HG03045 (cell line): ENCODE measurements around the gene CYP8B1.

Experiments used
- ATAC-seq: cut with Tn5 transposase; IDR thresholded peaks from one replicate; pipeline ENCODE4 v1.9.1; 2021; ENCODE audit warnings: mild to moderate bottlenecking, moderate library complexity; ENCODE audit not compliant: unreplicated experiment

The CYP8B1 gene

DNA sequence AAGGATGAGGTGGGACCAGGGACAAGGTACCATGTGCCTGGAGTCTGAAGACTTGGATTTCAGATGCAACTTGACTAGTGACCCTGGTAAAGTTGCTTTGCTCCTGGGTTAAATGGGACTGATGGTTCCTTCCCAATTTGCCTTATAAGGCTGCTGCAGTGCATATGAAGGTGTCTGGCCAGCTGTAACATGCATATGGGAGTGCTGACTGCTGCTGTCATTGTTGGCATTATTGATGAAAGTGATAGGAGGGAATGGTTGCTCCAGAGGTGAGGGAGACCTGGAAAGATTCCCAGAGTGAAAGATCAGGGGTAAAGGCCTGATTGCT lies 20.5 kb downstream of the CYP8B1 start:
- ATAC-seq, result no peak

DNA sequence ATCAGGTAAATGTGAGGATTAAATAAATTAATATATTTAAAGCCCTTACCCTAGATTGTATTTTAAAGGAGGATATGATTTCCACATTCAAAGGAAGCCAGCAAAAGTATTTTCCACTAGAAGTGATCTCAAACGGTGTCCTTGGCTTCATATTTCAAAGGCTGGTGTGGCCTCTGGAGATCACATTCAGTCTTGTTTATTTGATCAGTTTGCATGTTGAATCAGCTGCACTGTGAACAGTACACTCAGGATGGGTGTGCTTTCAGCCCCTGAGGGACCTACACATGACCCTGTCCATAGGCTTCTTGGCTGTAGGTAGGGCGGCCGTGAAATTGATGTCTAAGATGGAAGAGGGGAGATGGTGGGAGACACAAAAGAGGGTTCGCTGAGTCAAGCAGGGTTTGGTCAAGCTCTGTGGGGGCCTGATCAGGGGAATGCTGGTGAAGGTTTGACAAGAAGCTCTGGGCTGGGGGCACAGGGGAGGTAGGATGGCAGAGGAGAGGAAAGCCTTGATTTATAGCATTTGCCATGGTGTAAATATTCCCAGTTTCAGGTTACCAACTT lies 21.9 kb downstream of the CYP8B1 start:
- no peak for ATAC-seq

DNA sequence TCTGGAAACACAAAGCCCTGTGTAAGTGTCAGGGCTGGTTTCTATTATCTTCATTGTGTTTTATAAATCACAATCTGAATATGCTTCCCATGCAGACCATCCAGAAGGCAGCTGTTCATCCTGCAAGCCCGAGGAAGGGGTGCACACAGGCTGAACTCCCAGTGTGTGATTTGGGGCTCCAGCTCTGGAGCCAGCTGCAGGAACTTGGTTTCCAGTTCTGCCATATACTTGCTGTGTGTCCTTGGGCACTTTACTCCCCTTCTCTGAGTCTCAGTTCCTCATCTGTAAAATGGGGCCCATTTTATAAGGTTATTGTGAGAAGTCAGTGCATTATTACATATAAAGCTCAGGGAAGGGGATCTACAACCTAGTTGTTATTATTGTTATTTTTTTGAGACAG lies 22.6 kb downstream of the CYP8B1 start:
- ATAC-seq, result no peak

DNA sequence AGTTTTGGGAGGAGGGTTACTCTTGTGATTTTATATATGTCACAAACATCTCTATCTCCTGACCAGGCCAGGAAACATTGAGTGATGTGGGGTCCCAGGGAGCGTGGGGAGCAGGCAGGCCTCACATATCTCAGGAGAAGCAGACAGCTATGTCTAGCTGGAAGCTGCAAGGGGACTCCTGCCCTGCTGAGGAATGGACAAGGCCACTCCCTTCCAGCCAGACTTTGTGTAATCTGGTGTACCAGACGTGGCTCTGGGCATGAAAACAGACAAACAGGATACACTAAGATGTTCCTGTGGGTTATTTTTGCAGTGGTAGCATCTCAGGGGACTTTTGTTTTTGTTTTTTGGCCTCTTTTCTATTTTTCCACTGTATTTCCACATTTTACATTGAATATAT lies 23.2 kb downstream of the CYP8B1 start:
- ATAC-seq, result no peak

DNA sequence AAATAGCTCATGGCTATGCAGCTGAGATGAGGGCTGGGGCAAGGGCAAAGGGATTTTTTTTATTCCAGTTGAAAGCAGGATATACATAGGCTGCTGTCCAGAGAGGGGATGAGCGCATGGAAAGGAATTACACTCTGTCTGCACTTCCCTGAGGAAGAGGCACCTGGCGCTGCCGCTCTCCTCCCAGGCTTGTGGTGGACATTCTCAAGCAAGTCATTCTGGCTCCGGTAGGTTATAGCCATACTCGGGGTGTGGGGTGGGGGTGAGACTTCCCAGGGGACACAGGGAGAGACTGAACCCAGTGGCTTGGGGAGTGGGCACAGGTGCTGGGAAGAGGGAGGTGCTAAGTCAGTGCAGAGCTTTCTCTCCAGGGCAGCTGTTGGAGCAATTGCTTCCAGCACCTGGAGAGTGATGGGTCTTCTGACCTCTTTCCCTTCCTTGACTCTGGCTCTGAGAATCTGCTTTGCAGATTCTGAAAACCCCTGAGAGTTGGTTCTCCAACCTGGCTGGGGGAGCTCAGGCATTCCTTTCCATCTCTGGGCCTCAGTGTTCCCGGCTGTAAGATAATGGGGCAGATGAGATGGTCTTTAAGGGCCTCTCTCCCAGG lies 24.3 kb downstream of the CYP8B1 start:
- no peak for ATAC-seq

DNA sequence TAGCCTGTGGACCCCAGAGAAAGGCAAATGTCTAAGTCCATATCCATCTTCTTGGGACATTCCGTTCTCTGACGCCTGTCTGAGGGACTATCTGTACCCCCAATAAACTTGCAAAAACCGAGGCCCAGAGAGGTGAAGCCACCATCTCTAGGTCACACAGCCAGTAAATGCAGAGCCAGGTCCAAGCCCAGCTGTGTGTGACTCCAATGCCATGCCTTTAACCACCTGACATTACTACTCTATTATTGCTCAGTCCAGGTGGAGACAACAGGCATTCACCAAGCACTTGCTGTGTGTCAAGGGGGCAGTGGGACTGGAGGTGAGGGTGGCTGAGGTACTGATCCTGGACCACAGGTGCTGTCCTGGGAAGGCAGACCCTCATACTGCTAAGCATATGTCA lies 25.4 kb downstream of the CYP8B1 start:
- no peak for ATAC-seq

DNA sequence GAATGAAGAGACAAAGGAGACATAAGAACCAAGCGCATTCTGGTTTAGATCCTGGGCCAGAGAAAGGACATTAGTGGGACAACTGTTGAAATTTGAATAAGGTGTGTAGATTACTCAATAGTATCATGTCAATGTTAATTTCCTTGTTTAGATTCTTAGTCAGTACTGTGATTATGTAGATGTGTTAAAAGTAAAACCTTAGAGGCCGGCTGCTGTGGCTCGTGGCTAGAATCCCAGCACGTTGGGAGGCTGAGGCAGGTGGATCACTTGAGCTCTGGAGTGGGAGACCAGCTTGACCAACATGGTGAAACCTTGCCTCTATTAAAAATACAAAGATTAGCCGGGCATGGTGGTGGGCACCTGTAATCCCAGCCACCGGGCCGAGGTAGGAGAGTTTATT lies 26.7 kb downstream of the CYP8B1 start:
- no peak for ATAC-seq

DNA sequence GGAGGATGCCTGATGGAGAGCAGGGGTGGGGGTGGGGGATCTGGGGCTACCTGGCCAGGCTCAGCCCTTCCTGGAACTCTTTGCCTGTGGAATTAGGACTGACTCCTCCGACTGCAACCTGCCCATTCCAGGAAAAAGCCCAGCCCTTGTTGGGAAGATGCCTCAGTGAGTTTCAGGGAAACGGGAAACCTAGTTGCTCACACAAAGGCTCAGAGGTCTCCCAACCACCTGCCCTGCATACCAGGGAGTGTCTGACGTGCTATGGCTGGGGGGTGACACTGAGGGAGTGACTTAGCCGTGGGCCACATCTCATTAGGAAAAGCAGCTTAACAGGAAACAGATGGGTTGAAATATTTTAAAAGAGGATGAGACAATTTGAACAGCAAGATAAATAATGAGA lies 27.9 kb downstream of the CYP8B1 start:
- no peak for ATAC-seq

DNA sequence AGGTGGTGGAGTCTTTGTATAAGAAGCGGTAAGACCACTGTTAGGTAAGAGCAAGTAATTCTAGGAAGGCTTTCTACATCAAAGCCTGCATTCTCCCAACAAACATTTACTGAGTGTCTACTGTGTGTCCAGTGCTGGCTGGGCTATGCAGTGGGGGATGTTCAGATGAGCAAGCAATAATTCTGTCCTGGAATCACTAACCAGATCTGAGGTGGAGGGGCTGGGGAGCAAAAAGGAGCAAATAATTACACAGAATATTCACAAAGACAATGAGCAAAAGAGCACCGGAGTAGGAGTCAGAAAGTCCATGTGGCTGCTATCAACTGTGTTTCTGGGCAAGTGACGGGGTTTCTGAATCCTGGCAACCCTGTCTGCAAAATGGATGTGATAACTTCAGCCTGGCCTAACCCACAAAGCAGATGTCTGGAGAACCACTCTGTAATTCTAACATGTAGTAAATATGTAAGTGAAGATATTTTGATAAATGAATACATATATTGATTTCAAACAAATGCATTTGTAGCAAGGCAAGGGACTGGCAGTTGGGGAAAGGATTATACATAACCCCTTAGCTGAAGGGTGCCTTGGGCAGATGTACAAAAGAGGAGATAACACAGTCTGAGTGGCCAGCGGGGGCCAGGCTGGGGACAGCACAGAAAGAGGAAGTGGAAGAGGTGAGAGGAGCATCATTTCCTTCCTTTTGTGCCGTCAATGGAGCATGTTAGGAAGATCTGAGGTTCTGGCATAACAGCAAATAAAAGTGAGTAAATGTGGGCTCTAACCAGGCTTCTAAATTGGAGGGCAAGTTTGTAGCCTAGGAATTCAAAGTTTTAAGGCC lies 28.8 kb downstream of the CYP8B1 start:
- no peak for ATAC-seq

DNA sequence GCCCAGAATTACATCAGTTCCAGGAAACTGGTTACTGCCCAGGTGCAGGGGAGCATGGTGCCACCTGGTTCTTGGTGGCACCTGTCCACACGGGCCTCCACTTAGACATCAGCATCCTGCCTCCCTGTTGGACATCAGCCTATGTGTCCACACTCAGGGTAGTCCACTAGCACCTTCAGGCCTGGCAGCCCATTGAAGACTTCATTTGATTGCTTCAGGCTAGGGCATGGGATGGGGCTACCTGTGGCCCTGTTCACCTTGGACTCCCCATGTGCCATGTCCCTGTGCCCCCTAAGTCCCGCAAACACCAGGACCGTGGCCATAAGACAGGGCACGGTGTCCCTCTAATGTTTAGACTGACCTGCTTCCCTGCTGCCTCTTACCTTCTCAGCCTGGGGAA lies 30.9 kb downstream of the CYP8B1 start:
- no peak for ATAC-seq

DNA sequence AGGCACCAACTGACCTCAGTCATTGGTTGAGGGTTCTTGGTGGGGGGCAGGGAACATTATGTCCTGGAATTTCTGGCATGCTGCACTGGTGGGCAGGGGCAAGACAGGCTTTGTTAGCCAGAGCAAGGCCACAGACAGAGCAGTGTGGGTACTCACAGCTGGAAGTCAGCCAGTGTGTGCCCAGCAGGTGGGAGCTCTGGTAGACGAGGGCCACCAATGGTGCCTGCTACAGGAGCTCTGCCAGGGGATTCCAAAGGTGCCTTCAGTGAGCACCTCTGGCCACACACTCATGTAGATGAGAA lies 31.3 kb downstream of the CYP8B1 start:
- ATAC-seq, result no peak

DNA sequence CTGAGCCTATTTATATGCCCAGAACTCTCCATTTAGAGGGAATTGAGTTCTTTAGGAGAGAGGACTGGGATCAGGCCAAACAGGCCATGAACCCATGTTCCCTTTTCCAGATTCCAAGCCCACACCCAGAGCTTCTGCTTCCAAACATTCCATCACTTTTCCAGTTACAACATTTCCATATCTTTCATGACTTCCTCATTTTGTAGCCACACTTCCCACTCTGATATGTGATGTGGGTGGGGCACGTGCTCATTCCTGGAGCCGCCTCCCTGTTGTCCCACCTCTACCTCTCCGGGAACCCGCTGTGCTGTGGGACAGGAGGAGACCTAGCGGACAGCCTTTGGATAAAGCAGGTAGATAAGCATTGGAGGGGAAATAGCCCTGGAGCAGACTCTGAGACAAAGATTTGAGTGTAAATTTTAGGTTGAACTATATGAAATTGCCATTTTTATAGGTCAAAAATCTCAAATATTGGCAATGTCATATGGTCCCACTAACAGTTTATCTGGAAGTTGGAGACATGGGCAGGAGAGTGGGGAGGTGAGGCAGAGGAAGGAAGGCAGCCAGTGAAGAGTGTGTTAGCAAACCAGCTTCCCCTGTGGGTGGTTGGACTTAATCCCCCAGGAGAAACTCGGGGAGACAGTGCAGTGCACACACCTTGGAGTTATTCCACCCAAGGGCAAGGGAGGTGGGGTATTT lies 31.8 kb downstream of the CYP8B1 start:
- no peak for ATAC-seq

DNA sequence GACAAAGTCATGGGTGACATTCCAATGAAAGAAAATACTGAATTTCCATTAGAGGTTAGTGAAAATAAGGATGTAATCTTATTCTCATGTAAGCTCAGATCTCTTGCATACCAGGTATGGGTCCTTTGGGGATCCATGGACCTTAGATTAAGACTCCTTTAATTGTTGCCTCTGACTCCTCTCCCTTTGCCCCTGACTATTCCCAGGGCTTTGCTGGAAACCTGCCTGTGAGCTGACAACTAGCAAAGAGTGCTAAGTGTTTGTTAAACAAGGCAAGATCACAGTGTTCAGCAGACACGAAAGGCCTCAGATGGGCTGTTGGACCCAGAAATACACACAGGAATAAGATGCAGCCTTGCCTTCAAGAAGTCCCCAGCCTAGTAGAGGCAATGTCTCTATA lies 34.3 kb downstream of the CYP8B1 start:
- no peak for ATAC-seq

DNA sequence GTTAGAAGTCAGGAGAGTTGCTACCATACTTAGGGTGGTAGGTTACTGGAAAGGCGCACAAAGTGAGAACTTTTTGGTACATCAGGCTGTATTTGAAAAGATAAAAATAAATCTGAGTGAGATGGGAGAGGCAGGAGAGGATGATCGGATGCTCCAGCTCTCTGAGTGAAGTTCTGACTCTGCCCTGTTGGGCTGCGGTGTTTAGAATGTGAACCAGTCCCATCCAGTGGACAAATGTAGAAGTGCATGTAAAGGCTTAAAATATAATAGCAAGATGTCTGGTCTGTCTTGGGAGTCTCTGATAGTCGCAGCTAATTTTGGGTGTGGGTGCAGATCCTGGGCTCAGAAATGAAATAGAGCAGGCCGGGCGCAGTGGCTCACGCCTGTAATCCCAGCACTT lies 36.1 kb downstream of the CYP8B1 start:
- ATAC-seq, result peak; percentile 74

DNA sequence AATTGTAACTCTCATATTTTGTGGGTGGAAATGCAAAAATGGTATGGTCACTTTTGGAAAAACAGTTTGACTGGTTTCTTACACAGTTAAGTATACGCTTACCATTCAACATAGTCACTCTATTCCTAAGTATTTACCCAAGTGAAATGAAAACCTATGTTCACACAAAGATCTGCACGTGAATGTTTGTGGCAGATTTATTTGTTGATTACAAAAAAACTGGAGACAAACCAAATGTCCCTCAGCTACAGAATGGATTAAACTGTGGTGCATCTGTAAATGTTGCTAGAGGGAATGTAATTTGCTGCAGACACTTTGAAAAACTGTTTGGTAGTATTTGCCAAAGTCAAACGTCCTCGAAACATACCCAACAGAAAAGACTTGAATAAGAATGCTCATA lies 37.1 kb downstream of the CYP8B1 start:
- no peak for ATAC-seq

DNA sequence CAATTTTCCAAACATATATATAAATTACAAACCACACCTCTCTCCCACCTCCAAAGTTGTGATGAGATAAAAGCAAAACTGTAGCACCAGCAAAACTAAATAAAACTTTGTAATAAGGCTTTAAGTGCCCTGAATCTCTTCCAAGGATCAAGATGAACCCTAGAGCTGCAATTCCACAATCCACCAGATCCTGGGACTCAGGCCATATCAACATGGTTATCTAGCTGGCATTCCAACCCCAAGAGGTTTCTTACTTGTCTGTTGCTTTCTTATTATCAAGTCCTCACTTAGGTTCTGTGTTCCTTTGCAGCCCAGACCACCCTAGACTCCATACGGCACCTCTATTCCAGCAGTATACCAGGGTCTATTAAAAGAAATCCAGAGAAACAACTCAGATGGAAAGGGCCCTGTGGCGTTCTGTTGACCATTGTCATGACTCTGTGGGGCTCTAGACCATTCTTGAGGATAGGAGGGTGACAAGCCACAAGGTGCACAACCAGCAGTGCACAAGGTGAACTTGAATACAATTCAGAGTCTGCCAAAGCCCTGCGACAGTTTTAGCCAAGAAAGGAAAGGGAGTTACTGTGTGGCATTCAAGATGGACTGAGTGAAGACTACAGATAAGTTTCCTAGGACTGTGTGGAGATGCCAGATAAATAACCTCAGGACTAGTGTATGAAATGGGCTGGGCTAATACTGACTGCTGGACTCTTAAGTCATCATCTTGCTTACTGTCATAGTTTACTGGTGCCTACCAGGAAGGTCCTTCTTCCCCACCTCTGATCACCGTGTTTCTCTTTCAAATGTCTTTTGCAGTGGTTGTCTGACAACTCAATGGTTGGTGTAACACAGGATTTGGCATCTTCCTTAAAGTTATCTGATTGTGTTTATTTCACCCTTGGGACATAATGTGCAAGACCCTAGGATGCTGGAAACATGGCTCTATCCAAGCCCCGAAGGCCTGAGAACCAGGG lies 39.2 kb downstream of the CYP8B1 start:
- ATAC-seq, result no peak

DNA sequence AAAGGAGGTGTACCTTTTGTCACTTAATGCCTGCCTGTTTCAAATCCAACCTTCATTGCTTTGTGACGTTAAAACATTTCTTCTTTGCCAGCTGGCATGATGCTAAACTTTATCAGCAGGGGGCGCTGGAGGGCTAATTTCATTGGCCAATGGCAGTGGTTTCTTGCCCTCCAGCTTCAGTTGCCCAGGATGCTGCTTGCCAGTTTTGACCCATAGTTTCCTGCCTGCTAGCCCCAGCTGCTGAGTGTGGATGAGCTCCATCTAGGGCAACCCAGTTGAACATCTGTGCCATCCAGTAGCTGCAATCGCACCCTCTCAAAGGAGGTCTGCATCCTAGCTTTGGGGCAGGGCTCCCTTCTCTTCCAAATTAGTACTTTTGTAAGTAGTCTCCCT lies 44.4 kb downstream of the CYP8B1 start:
- no peak for ATAC-seq

DNA sequence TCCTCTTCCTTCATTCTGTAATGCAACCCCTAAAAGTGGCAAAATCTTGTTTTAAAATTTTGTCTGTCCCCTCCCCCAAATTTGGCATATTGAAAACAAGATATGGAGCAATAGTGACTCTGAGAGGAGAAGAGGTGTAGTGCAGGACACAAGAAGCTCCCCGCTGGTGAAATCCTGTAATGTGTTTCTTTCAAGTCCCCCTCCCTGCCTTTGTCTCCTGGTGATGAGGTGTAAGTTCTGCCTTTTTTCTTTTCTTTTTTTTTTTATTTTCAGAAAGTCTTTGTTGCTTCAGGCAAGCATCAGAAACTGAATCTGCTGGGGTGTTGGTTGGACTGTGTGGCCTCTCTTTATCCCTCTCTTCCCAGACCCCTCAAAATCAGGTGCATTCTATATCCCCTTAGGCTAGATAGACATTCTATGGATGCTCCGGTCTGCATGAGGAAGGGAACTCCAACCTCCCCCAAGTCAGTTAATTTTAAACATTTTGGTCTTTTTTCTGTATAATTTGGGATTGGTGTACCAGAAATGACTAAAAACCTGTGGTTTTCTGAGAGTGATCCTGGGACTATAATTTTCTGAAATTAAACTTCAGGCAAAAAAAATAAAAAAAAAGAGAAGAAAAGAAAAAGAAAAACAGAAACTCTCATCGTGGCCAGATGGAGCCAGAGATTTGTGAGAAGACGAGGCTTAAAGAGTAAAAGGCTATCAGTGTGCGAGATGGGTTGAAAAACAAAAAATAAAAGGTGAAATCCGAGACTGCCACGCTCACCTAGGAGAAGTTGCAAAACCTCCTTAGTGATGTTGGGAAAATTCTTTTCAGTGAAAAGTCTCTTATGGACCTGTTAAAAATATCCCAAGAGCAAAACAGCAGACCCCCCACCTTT lies 45.0 kb downstream of the CYP8B1 start:
- no peak for ATAC-seq

DNA sequence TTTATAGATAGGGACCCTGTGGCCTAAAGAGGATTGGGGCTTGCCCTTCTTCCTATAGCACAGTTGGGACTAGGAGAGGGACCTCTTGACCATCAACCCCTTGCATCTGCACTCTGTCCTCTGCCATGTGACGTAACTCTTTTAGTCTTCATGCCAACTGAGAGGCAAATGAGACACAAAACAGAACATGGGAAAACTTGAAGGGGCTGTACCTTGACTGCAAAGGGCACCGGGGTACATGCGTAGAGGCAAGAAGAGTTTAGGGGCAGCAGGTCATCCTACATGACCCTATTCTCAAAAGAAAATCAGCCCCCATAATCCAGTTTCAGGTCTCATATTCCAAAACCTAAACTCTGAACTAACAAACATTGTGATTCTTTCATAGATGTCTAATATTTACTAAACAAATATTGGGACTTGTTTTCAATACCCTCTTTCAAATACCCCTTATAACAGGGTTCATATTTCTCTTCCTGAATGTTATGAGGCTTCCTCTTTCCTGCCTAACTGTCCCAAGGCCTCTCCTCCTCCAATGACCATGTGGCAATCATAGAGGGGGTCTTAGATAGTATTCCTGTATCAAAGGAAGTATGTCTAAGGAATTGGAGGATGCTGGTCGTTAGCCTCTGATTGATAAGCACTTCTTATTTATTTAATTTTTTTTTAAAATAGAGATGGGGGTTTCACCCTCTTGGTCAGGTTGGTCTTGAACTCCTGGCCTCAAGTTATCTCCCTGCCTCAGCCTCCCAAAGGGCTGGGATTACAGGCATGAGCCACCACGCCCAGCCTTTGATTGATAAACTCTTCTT lies 45.8 kb downstream of the CYP8B1 start:
- no peak for ATAC-seq
